ENCODE measurements around the gene ZSCAN1. TPM values are rescaled to one million over a fixed set of nuclear protein-coding genes. Genes with fewer than 3 reads are reported as not detected.

The ZSCAN1 gene
- total RNA-seq, 1 donor = not detected

DNA sequence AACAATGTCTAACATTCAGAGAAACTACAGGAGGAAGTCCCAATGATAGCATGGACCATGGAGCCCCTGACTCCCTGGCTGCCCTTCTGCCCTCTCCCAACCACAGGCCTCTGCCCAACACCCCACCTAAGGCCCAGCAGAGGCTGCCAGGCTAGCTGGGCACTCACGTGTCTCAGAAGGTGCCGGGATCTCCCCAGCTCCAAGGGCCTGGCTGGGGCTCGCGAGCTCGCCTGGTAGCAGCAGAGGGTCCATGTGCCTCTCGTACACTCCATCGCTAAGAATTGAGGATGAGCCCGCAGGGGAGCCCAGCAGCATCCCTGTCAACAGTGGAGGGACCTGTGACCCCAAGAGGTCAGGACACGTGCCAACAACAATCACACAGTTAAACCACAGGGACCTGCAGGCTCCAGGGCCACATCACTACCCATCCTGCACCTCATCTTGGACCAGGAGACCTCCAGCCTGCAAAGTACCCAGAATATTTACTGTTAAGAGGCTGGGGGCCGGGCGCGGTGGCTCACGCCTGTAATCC, 54.8 kb downstream of the ZSCAN1 start:
- H3K4me3 ChIP-seq (ENCODE audit: low read depth, low read length) = no peak overlapping the region
- TF ChIP-seq, protein P1, sequence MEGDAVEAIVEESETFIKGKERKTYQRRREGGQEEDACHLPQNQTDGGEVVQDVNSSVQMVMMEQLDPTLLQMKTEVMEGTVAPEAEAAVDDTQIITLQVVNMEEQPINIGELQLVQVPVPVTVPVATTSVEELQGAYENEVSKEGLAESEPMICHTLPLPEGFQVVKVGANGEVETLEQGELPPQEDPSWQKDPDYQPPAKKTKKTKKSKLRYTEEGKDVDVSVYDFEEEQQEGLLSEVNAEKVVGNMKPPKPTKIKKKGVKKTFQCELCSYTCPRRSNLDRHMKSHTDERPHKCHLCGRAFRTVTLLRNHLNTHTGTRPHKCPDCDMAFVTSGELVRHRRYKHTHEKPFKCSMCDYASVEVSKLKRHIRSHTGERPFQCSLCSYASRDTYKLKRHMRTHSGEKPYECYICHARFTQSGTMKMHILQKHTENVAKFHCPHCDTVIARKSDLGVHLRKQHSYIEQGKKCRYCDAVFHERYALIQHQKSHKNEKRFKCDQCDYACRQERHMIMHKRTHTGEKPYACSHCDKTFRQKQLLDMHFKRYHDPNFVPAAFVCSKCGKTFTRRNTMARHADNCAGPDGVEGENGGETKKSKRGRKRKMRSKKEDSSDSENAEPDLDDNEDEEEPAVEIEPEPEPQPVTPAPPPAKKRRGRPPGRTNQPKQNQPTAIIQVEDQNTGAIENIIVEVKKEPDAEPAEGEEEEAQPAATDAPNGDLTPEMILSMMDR (IDR thresholded peaks at IDR 0.05; ENCODE audit: insufficient read depth, low read length) = no peak
- DNase-seq (ENCODE audit: low read depth) = no peak

DNA sequence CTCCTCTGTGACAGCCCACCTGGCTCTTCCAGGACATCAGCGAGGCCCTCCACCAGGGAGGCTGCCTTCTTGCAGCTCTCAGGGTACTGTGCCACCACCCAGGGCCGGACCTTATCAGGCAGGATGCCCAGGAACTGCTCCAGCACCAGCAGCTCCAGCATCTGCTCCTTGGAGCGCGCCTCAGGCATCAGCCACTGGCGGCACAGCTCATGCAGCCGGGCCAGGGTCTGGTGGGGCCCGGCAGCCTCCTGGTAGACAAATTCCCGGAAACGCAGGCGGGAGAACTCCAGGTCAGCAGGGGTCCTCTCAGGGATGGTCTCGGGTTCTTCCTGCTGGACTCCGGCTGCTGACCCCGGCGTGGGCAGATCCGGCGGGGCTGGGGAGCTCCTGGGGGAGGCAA, 56.0 kb downstream of the ZSCAN1 start:
- TF ChIP-seq, protein P1 (IDR thresholded peaks at IDR 0.05; ENCODE audit: insufficient read depth, low read length) = no peak
- no peak for DNase-seq (ENCODE audit: low read depth)
- H3K4me3 ChIP-seq (ENCODE audit: low read depth, low read length) = no peak overlapping the region

DNA sequence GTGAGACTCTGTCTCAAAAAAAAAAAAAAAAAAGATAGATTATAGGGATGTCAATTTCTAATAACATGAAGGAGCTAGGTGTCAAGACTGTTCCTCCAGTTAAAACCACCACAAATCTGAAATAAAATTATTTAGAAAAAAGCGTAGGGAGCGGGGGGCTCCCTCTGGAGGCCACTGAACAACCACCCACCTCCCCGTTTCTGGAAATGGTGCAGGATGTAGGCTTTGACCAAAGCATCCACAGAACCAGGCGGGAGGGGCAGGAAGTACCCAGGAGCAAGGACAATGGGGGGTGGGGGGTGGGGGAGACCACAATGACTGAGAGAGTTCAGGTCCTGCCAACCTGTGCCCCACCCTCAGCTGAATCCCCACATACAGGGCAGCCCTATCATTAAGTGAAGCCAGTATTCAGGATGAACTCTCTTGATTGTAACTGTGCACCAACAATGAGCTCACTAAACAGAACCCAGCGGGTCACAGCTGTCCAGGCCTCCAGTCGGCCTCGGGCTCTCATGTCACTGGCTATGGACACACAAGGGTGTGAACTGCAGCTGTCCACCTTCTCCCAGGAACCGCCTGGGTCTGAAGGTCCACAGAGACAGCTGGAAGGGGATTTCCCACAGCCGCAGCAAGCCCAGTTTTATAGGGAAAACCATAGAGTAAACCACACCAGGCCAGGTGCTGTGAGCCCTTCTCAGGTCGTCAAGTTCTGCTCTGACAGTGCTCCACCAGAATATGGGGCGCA, 57.6 kb downstream of the ZSCAN1 start:
- DNase-seq (ENCODE audit: low read depth) = no peak
- TF ChIP-seq, protein P1 (IDR thresholded peaks at IDR 0.05; ENCODE audit: insufficient read depth, low read length) = no peak
- no peak overlapping the region for H3K4me3 ChIP-seq (ENCODE audit: low read depth, low read length)

DNA sequence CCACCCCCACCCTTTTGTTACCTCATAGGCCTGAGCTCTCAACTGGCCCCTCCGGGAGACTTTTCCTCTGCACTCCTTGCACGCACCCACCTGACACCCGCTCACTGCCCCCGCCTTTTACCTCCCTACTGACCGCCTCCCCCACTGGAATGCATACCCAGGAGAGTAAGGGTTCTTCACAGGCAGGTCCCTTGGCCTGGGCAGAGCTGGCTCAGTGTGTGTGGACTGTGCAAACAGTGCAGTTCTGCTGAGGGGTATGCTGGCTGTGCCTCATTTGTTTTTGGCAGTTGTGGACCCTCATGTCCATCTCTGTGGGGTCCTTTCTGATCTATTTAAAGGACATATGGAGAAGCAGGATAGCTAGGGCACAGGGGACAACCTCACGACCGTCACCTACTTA, 59.2 kb downstream of the ZSCAN1 start:
- no peak overlapping the region for H3K4me3 ChIP-seq (ENCODE audit: low read depth, low read length)
- no peak for DNase-seq (ENCODE audit: low read depth)
- TF ChIP-seq, protein P1 (IDR thresholded peaks at IDR 0.05; ENCODE audit: insufficient read depth, low read length) = no peak

DNA sequence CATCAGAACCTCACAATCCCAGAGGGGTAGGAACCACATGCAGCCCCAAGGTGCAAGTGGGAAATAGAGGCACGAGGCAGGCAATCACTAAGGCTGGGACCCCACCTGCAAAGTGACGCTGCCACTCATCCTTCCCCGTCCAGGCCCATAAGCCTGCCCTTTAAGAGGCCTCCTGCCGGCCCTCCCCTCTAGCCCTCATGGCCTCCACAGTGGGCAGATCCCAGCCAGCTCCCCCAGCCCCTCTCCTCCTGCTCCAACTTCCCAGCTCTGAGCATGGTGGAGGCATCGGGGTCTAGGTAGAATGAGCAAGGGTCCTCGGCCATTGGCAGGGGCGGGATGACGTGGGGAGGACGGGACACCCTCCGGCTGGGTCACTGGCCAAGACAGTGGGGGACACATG, 61.5 kb downstream of the ZSCAN1 start:
- DNase-seq (ENCODE audit: low read depth) = no peak
- TF ChIP-seq, protein P1 (IDR thresholded peaks at IDR 0.05; ENCODE audit: insufficient read depth, low read length) = no peak
- H3K4me3 ChIP-seq (ENCODE audit: low read depth, low read length) = no peak overlapping the region

DNA sequence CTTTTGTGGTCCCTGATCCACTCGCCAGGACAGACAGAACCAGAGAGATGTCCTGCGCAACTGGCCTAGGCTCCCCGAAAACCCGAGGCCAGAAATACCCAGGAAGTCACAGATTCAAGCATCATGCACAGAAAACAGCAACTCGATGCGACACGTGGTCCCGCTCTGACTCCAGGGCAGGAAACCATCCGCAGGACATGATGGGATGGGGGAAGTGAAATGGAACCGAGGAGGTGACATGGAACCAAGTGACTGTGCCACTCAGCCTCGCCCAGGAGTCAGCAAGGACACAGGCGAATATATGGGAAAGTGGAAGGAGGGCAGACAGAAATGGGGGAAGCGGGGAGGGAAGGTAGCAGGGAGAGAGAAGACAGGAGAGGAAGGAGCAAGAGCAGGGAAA, 63.1 kb downstream of the ZSCAN1 start:
- H3K4me3 ChIP-seq (ENCODE audit: low read depth, low read length) = peak overlapping the region; percentile 79
- no peak for DNase-seq (ENCODE audit: low read depth)
- TF ChIP-seq, protein P1 (IDR thresholded peaks at IDR 0.05; ENCODE audit: insufficient read depth, low read length) = no peak
